Adipocyte (in vitro differentiated cells): ENCODE data around the gene HIGD1C.

Experiments used
- DNase-seq: peaks from one replicate; pipeline ENCODE4 v3.0.0-alpha.2; 2015; ENCODE audit warnings: low read depth
- H3K27me3 ChIP-seq: replicated peaks from 2 replicates; pipeline ENCODE4 v1.7.0; 2013; ENCODE audit warnings: mild to moderate bottlenecking, low read length, moderate library complexity; ENCODE audit not compliant: control insufficient read depth, insufficient read depth
- H3K36me3 ChIP-seq: 2 replicates; pipeline ENCODE4 v1.7.0; 2013; ENCODE audit warnings: low read length, mild to moderate bottlenecking, moderate library complexity; ENCODE audit not compliant: control insufficient read depth, insufficient read depth, severe bottlenecking
- H3K4me1 ChIP-seq: 2 replicates; pipeline ENCODE4 v1.7.0; 2013; ENCODE audit warnings: mild to moderate bottlenecking, low read length, moderate library complexity; ENCODE audit not compliant: control insufficient read depth, insufficient read depth
- H3K4me3 ChIP-seq: 2 replicates; pipeline ENCODE4 v1.7.0; 2013; ENCODE audit warnings: mild to moderate bottlenecking, low read length, moderate library complexity
- H3K9ac ChIP-seq: 2 replicates; pipeline ENCODE4 v1.7.0; 2013; ENCODE audit warnings: mild to moderate bottlenecking, low read length, moderate library complexity
- H3K9me3 ChIP-seq: 2 replicates; pipeline ENCODE4 v1.7.0; 2013; ENCODE audit warnings: mild to moderate bottlenecking, low read length, moderate library complexity; ENCODE audit not compliant: control insufficient read depth

HIGD1C gene

DNA sequence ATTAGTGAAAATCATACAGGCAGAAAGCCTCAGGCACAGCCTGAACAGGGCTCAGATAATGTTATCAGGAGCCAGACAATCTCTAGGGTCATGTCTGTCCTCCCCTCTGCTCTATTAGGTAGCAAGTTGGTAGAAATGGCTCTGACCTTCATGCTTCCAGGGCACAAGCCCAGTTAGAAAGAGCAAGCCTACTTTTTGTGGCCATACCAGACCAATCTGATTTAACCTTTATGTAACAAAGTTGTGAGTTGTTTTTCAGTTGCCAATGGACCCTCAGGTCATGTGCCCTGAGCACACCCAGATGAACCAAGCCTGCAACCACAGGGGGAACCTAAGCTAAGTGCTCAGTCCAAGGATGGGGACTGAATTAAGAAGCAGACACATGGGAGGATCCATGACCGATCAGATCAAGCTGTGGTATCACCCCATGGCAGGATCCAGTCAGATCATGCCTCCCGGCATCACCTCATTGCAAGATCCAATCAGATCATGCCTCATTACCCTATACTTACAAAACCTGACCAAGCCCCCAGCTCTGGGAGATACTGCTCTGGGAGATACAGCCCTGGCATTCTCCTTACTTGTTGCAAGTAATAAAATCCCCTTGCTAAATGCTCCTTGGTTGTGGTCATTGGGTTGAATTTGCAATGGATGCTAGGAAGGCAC lies 18.8 kb upstream of the HIGD1C start:
- Histone ChIP-seq H3K4me3 (peak overlapping the region; percentile 65), H3K27me3 (no peaks in the 10 kb centered on the region), H3K36me3 (peaks cover 34% of the 10 kb centered on the region), H3K9me3 (no peaks in the 10 kb centered on the region), H3K4me1 (peaks cover 48% of the 10 kb centered on the region), H3K9ac (peak overlapping the region; percentile 85)
- DNase-seq: no peak

DNA sequence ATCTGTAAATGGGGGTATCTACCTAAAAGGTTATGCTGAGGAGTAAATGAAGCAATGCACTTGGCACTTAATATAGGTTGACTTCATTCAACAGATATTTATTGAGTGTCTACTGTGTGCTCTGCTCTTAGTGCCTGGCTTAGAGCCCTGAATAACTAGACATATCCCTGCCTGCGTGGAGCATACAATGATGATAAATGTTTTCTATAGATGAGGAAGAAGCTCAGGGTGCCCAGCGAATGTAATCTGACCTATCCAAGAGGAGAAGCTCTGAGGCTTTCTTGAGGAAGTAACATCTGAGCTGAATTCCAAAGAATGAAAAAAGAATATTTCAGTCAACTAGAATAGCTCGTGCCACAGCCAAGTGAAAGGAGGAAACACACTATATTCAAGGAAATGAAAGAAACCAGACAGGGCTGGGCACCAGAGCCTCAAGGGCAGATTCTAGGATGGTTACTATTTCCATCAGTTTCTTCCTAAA lies 17.9 kb upstream of the HIGD1C start:
- H3K4me1 ChIP-seq: peaks cover 41% of the 10 kb centered on the region
- H3K36me3 ChIP-seq: peaks cover 34% of the 10 kb centered on the region
- H3K9me3 ChIP-seq: no peaks in the 10 kb centered on the region
- H3K9ac ChIP-seq: peak overlapping the region; percentile 85
- DNase-seq: peak; percentile 59
- H3K4me3 ChIP-seq: peak overlapping the region; percentile 65
- no peaks in the 10 kb centered on the region for H3K27me3 ChIP-seq

GRCh38 chr12:50934981-50935807 lies 17.1 kb upstream of the HIGD1C start:
- peaks cover 42% of the 10 kb centered on the region for H3K4me1 ChIP-seq
- H3K27me3 ChIP-seq: no peaks in the 10 kb centered on the region
- H3K4me3 ChIP-seq: peak overlapping the region; percentile 65
- no peaks in the 10 kb centered on the region for H3K9me3 ChIP-seq
- peak overlapping the region; percentile 85 for H3K9ac ChIP-seq
- DNase-seq: peak; percentile 88
- H3K36me3 ChIP-seq: peaks cover 28% of the 10 kb centered on the region

DNA sequence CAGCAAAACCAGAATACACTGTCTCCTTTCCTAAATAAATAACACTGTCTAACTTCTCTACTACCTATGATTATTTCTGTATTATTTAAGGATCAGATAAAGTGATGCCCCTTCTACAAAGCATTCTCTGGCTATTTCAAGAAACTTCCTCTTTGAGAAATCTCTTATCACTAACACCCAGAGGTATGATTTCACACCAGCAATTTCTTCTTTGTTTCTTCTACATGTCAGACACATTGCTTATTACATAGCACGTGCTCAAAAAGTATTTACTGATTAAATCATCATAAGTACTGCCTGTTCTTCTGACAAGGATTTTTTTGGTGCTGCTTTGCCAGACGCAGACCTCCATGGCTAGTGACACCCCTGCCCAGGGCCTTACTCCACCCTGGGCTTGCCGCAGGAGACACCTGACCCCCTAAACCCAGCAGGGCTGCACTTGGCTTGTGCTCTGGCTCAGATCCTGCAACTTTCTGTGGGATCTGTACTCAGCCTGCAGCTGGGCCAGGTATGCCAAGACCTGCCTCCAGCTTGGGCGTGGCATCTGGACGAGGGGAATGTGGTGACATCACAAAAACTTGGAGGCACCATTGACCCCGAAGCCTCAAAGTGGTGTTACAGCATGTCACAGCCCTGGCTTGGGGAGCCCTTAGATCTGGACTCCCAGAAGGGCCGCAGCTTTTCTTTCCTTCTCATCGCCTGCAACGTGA lies 15.4 kb upstream of the HIGD1C start:
- H3K4me3 ChIP-seq: no peak overlapping the region
- H3K9me3 ChIP-seq: no peaks in the 10 kb centered on the region
- H3K4me1 ChIP-seq: peaks cover 40% of the 10 kb centered on the region
- H3K27me3 ChIP-seq: no peaks in the 10 kb centered on the region
- H3K9ac ChIP-seq: no peak overlapping the region
- H3K36me3 ChIP-seq: peaks cover 10% of the 10 kb centered on the region
- DNase-seq: no peak

GRCh38 chr12:50937653-50938052 lies 14.7 kb upstream of the HIGD1C start:
- Histone ChIP-seq H3K36me3 (peaks cover 3% of the 10 kb centered on the region), H3K27me3 (no peaks in the 10 kb centered on the region), H3K9ac (no peak overlapping the region), H3K9me3 (no peaks in the 10 kb centered on the region), H3K4me1 (peaks cover 34% of the 10 kb centered on the region), H3K4me3 (no peak overlapping the region)
- DNase-seq: no peak

DNA sequence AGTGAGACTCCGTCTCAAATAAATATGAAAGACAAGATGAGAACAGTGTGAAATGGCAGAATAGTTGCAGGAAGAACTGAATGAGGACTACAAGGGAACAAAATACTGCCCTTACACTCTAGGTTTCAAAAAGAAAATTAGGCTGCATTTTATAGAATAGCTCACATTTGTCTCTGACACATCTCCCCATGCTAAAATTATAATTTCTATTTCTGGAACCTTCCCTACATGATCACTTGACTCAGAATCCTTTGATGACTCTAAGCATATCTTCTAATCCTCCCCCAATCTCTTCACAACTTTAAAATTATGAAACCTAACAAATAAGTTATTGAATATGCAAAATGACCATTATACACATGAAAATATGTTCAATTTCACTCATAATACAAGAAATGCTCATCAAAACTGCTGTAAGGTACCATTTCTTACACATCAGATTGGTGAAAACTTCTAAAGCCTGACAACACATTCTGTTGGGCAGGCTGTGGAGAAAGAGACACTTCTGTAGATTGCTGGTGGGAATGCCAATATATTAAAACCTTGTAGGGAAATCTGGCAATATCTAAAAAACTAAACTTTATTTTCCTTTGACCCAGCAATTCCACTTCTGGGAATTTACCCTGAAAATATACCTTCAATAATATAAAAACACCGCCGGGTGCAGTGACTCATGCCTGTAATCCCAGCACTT lies 4.3 kb upstream of the HIGD1C start:
- no peak for DNase-seq

DNA sequence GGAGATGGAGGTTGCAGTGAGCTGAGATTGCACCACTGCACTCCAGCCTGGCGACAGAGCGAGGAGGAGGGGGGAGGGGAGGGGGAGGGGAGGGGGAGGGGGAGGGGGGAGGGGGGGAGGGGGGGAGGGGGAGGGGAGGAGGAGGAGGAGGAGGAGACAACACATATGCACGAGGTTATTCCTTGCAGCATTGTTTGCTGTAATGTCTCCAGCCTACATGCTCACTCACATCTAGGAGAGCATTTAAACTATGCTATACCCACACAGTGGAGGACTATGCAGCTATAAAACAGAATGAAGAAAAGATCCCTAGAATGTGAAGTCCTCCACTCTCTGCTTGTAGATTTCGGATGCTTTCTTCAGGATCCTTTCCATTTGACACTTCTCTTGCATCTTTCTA lies 3.5 kb upstream of the HIGD1C start:
- H3K4me3 ChIP-seq: no peak overlapping the region
- DNase-seq: no peak
- H3K9me3 ChIP-seq: no peaks in the 10 kb centered on the region
- H3K27me3 ChIP-seq: no peaks in the 10 kb centered on the region
- no peak overlapping the region for H3K9ac ChIP-seq
- no peaks in the 10 kb centered on the region for H3K36me3 ChIP-seq
- peaks cover 12% of the 10 kb centered on the region for H3K4me1 ChIP-seq

More for the DNA sequence above, 4.3 kb upstream of the HIGD1C start:
- Histone ChIP-seq H3K4me3 (no peak overlapping the region), H3K9ac (no peak overlapping the region), H3K9me3 (no peaks in the 10 kb centered on the region), H3K4me1 (peaks cover 12% of the 10 kb centered on the region), H3K27me3 (no peaks in the 10 kb centered on the region), H3K36me3 (no peaks in the 10 kb centered on the region)

- no peak overlapping the region for H3K9ac ChIP-seq
- no peak overlapping the region for H3K4me3 ChIP-seq
- H3K4me1 ChIP-seq: peaks cover 12% of the 10 kb centered on the region
- no peaks in the 10 kb centered on the region for H3K27me3 ChIP-seq
- DNase-seq: no peak
- H3K36me3 ChIP-seq: no peaks in the 10 kb centered on the region
- H3K9me3 ChIP-seq: no peaks in the 10 kb centered on the region
These were observed 2.5 kb upstream of the HIGD1C start for GRCh38 chr12:50949801-50950302.

GRCh38 chr12:50951112-50951511 lies 1.2 kb upstream of the HIGD1C start:
- DNase-seq: no peak
- H3K9me3 ChIP-seq: no peaks in the 10 kb centered on the region
- no peak overlapping the region for H3K4me3 ChIP-seq
- H3K4me1 ChIP-seq: peaks cover 12% of the 10 kb centered on the region
- no peak overlapping the region for H3K9ac ChIP-seq
- H3K36me3 ChIP-seq: no peaks in the 10 kb centered on the region
- H3K27me3 ChIP-seq: no peaks in the 10 kb centered on the region

DNA sequence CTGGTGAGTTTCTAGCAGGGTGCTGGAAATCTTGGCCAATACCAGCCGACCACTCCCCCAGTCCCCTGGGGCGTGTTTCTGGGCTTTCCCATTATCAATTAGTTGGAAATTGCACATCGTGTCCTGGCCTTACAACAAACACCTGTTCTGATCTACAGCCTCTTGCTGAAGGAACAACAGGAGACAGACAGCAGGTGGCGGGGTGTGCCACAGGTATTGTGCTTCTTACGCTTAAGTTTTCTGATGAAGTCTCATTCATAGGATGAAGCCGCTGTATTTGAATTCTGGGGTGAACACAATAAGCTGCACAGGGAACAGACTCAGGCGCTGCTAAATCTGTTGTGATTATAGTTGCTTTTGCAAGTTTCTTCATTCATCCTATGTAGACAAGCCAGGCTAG lies 703 bp downstream of the HIGD1C start:
- Histone ChIP-seq H3K9ac (no peak overlapping the region), H3K4me1 (peaks cover 9% of the 10 kb centered on the region), H3K27me3 (no peaks in the 10 kb centered on the region), H3K4me3 (no peak overlapping the region), H3K36me3 (no peaks in the 10 kb centered on the region), H3K9me3 (no peaks in the 10 kb centered on the region)
- DNase-seq: no peak
